Kidney (tissue), 14 donors: ENCODE data around the gene KNSTRN. TPM values are rescaled to one million over a fixed set of nuclear protein-coding genes. Genes with fewer than 3 reads are reported as not detected.
A peak's percentile ranks its signal among the peaks of the same experiment; 100 is the strongest.

Experiments used
- DNase-seq, 5 donors: peaks; one replicate each; pipeline ENCODE4 v3.0.0-alpha.2; 2013 to 2020
- FAIRE-seq: peaks from 2 replicates; lab custom pipeline; 2012; peaks lifted over from hg19 to GRCh38; lab: Jason Lieb, UNC
- H3K27ac ChIP-seq, 2 donors: one replicate each; pipeline ENCODE4 v1.7.0; 2013; ENCODE audit warnings: low read depth in 2 of 2, low read length in 2 of 2, inconsistent platforms in 1 of 2
- H3K27me3 ChIP-seq: one replicate; pipeline ENCODE4 v1.7.1; 2013; ENCODE audit warnings: low read length, inconsistent platforms; ENCODE audit not compliant: control insufficient read depth, insufficient read depth
- H3K36me3 ChIP-seq, 3 donors: one replicate each; pipeline versions ENCODE4 v1.7.0 to v1.7.1; 2013; ENCODE audit warnings: low read length in 3 of 3, control low read depth in 1 of 3, inconsistent platforms in 1 of 3; ENCODE audit not compliant: insufficient read depth in 3 of 3, control insufficient read depth in 2 of 3
- H3K4me1 ChIP-seq, 3 donors: one replicate each; pipeline versions ENCODE4 v1.7.0 to v1.7.1; 2013; ENCODE audit warnings: low read length in 3 of 3, inconsistent platforms in 1 of 3, low read depth in 1 of 3; ENCODE audit not compliant: control insufficient read depth in 2 of 3, insufficient read depth in 2 of 3
- H3K4me3 ChIP-seq, 3 donors: one replicate each; pipeline versions ENCODE4 v1.7.0 to v1.8.1; 2013; ENCODE audit warnings: low read length in 3 of 3, control low read depth in 1 of 3, inconsistent platforms in 1 of 3
- H3K9ac ChIP-seq, 3 donors: one replicate each; pipeline versions ENCODE4 v1.7.0 to v1.7.1; 2013; ENCODE audit warnings: low read length in 3 of 3, control low read depth in 1 of 3, inconsistent platforms in 1 of 3
- H3K9me3 ChIP-seq, 3 donors: one replicate each; pipeline versions ENCODE4 v1.7.0 to v1.7.1; 2013; ENCODE audit warnings: low read length in 3 of 3, control low read depth in 1 of 3, inconsistent platforms in 1 of 3; ENCODE audit not compliant: control insufficient read depth in 2 of 3, insufficient read depth in 1 of 3
- intact Hi-C: fragments of 100-400 bp; cut with DNase I; formaldehyde crosslinking; loops from one replicate; pipeline ENCODE4 v1.11.1; 2022
- polyA plus RNA-seq: library from polyadenylated mRNA; stranded (reverse); fragments of 350-450 nt; fragmentation: Illumina TruSeq; extraction: RNeasy Lipid Tissue Mini Kit (QIAGEN cat#74804); gene quantifications from one replicate; pipeline ENCODE4 v1.2.3, GENCODE V29; 2014; ENCODE audit warnings: low read depth, low replicate concordance; ENCODE audit not compliant: insufficient read depth
- total RNA-seq: library from RNA; stranded (reverse); fragmentation: NEBNext Ultra II Directional; extraction: Animal tissue kit (Norgen Biotek cat#: 25700); gene quantifications from one replicate; pipeline ENCODE4 v1.2.1, GENCODE V29; 2021
- TF ChIP-seq, protein P1 (sequence below): IDR thresholded peaks from 3 replicates; pipeline ENCODE4 v1.5.1; 2012; ENCODE audit warnings: mild to moderate bottlenecking, moderate library complexity, borderline replicate concordance; ENCODE audit not compliant: insufficient read depth; ENCODE audit errors: extremely low read depth
- donor health status: control.
- donor health status: control.
- donor health status: control.
- donor health status: control.
- donor health status: control.
- donor health status: DM: yes; HTN: yes; CAD: no.
- donor health status: Normal renal cell carcinoma (clear cell type).

KNSTRN gene
- total and polyA plus RNA-seq, 2 donors from 2014 or later, result 5.5 to 7.4 TPM

DNA sequence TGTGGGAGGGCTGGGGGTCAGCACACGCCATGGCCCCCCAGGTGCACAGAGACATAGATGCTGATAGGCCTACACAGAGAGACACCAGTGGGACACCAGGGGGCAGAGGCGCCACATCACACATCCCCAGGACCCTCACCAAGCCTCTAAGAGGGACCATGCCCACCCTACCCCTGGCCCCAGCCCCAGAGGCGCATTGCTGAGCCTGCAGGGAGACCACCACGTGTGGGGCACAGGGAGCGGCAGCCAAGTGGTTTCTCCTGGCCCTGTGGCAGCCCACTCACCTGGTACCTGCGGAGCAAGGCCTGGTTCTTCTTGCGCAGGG, 42.9 kb upstream of the KNSTRN start:
- intact Hi-C loops, result no loop called here
- no peaks in the 10 kb centered on the region for H3K27me3 ChIP-seq
- H3K4me1 ChIP-seq, result peaks cover 0 to 36% (median 18%) of the 10 kb centered on the region in 3 donors
- peak overlapping the region in 2 of 3 donors; percentile 39 to 77 for H3K9ac ChIP-seq
- FAIRE-seq (no peak), DNase-seq (peak in 2 of 5 donors; percentile 61 to 72)
- no peaks in the 10 kb centered on the region for H3K9me3 ChIP-seq
- TF ChIP-seq, protein P1, sequence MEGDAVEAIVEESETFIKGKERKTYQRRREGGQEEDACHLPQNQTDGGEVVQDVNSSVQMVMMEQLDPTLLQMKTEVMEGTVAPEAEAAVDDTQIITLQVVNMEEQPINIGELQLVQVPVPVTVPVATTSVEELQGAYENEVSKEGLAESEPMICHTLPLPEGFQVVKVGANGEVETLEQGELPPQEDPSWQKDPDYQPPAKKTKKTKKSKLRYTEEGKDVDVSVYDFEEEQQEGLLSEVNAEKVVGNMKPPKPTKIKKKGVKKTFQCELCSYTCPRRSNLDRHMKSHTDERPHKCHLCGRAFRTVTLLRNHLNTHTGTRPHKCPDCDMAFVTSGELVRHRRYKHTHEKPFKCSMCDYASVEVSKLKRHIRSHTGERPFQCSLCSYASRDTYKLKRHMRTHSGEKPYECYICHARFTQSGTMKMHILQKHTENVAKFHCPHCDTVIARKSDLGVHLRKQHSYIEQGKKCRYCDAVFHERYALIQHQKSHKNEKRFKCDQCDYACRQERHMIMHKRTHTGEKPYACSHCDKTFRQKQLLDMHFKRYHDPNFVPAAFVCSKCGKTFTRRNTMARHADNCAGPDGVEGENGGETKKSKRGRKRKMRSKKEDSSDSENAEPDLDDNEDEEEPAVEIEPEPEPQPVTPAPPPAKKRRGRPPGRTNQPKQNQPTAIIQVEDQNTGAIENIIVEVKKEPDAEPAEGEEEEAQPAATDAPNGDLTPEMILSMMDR, result no peak
- H3K4me3 ChIP-seq, result peak overlapping the region in 1 of 3 donors; percentile 10
- no peaks in the 10 kb centered on the region for H3K36me3 ChIP-seq
- peak overlapping the region; percentile 89 to 96 for H3K27ac ChIP-seq

GRCh38 chr15:40340038-40340739, 42.3 kb upstream of the KNSTRN start:
- H3K27ac ChIP-seq, result peak overlapping the region; percentile 89 to 96
- H3K4me1 ChIP-seq, result peaks cover 0 to 33% (median 18%) of the 10 kb centered on the region in 3 donors
- peak overlapping the region in 2 of 3 donors; percentile 61 to 77 for H3K9ac ChIP-seq
- no peaks in the 10 kb centered on the region for H3K9me3 ChIP-seq
- intact Hi-C loops, result no loop called here
- TF ChIP-seq, protein P1, result no peak
- no peaks in the 10 kb centered on the region for H3K27me3 ChIP-seq
- peak; percentile 45 to 90 (median 66) for DNase-seq
- no peak for FAIRE-seq
- H3K4me3 ChIP-seq, result peak overlapping the region in 2 of 3 donors; percentile 28 to 43
- no peaks in the 10 kb centered on the region for H3K36me3 ChIP-seq

GRCh38 chr15:40340740-40341400, 41.7 kb upstream of the KNSTRN start, which contains the start of gene CCDC9B:
TSS of gene CCDC9B (minus strand) at chr15:40340939. CDS start at chr15:40340819, 120 bp downstream.
- FAIRE-seq, result no peak
- H3K4me1 ChIP-seq, result peaks cover 0 to 33% (median 18%) of the 10 kb centered on the region in 3 donors
- intact Hi-C loops, result no loop called here

More at GRCh38 chr15:40340740-40341400, 41.7 kb upstream of the KNSTRN start, which contains the start of gene CCDC9B:
- no peaks in the 10 kb centered on the region for H3K9me3 ChIP-seq
- H3K4me3 ChIP-seq, result peak within 1 kb of the TSS in 2 of 3 donors; percentile 28 to 43
- TF ChIP-seq, protein P1, result no peak
- peak within 1 kb of the TSS in 2 of 3 donors; percentile 61 to 77 for H3K9ac ChIP-seq
- peak within 1 kb of the TSS; percentile 89 to 96 for H3K27ac ChIP-seq
- H3K27me3 ChIP-seq, result no peaks in the 10 kb centered on the region
- no peaks in the 10 kb centered on the region for H3K36me3 ChIP-seq
- DNase-seq, result peak; percentile 86 to 97 (median 90)
